Activated CD8-positive, alpha-beta memory T cell treated with anti-CD3 and anti-CD28 coated beads, Interleukin-2, amount 50 U/mL, for 4 hours (primary cell): Measurements from ENCODE around the gene CD58.

ENCODE experiments used
- DNase-seq: peaks from one replicate; pipeline ENCODE4 v3.0.0-alpha.2; 2020

The CD58 gene

DNA sequence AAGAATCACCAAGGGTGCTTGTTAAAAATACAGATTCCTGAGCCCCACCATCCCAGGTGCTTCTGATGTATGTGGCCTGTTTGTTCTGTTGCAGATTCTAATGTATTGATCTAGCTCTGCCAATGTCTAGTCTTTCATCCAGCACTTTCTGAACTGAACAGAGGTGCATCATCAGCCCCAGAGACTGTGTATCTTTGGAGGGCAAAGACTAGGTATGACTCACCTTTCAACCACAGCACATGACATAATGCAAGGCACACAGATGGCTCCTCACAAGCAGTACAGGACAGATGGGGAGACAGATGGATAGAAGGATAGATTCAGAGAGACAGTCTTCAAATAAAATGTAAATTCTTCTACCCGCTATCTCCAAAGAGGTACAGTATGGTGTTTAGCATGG, 32.3 kb downstream of the CD58 start:
- peak; percentile 30 for DNase-seq

DNA sequence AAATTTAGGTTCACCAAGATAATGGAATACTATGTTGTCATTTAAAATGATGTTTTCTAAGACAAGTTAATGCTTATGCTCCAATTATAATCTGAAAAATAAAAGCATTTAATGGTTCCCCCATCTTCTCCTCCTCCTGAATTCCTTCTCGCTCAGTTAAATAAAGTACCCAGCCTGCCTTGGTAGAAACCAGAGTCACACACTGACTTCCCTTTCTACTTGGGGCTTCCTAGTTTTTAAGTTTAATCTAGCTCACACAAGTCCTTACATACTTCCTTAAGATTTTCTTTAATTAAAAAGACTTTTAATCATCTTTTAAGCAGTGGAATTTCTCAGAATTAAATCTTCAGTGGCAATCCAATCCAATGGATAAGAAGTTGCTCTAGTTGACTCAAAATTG, 32.9 kb downstream of the CD58 start:
- DNase-seq, result no peak

DNA sequence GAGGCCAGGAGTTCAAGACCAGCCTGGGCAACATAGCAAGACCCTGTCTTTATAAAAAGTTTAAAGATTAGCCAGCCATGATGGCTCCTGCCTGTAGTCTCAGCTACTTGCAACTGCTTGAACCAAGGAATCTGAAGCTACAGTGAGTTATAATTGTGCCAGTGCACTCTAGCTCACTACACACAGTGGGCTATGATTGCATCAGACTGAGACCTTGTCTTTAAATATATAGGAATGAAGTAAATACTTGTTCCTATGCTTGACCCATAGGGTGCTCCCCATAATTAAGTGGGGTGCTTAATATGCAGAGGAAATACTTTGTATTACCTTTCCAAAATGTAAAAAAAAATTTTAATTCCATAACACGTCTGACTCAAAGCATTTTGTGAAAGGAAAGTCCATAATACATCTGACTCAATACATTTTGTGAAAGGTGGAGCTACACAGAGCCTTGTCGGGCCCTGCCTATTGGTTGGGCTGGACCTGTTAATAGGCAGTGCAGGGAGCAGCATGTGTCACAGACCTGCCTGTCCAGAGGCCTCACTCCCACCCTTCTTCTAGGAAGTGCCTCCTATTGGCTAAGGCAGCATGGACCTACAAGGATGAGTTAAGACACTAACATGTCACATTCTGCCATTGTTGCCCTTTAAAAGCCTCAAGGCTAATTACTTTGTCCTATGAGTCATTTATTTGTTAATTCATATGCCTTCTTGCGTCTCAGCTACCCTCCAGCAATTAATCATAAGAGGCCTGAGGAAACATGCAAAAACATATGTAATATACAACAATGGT, 33.6 kb downstream of the CD58 start:
- DNase-seq, result no peak

- DNase-seq, result no peak
Observed at GRCh38 chr1:116534014-116534739, 36.6 kb downstream of the CD58 start.

- no peak for DNase-seq
Observed at GRCh38 chr1:116533429-116533820, 37.4 kb downstream of the CD58 start.

DNA sequence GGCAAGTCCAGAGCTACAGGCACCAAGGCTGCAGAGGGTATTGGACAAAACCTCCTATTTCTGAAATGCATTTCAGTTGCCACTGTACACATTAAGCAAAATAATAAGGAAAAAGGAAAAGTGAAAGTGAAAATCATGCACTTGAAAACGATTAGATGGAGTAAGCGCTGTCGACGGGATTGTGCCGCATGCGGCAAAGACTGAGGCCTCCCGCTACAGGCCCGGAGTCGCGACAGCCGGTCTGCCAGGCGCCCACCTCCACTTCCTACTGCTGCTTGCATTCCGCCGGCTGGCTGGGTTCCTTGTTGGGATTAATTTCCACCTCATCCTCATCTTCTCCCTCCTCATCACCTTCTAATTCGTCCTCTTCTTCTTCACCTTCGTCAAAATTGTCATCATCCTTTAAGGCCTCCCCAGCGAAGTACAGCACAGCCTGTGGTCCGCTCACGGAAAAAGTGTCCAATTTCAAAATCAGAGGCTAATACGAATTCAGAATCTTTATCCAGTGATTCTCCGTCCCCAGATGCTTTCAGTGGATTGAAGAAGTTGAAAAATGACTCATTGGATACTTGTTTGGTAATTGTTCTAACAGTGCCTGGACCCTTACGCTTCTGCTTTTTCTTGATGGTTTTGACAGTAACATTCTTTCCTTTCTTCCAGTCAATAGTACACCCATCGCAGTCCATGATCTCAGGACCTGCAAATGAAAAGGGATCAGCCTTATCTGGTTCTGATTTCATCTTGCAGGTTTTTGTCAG, 38.0 kb downstream of the CD58 start:
- no peak for DNase-seq

DNA sequence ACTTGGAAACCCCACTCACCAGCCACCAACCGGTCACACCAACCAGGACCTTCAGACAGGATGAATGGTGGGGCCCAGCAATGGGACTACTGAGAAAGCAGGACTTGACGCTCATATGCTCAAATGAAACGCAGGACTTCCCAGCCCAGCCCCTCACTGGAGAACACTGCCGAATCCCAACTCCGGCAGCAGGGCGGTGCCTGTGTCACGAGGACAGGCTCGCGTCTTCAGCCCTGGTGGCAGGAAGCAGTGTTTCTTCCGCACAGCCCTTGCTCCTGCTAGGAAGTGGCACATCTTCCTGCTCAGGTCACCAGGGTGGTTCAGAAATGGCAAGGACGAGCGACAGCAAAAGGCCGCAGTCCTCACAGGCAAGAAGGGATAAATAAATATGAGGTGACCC, 38.9 kb downstream of the CD58 start:
- no peak for DNase-seq

DNA sequence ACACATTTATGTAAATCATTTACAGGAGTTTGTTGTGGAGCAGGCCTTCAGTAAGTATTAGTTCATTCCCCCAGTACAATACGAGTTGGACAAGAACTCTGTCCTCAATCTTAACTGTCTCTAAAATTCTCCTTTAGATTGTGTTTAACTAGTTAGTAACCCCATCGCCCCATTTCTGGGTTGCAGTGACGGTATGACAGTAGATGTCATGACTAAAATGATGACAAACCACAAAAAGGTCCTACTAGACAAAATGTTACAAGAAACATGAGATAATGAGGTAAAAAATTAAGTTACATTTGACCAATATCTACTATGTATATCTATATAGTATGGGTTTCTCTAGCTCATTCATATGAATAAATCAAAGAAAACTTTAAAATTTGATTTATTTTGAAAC, 41.1 kb downstream of the CD58 start:
- no peak for DNase-seq

DNA sequence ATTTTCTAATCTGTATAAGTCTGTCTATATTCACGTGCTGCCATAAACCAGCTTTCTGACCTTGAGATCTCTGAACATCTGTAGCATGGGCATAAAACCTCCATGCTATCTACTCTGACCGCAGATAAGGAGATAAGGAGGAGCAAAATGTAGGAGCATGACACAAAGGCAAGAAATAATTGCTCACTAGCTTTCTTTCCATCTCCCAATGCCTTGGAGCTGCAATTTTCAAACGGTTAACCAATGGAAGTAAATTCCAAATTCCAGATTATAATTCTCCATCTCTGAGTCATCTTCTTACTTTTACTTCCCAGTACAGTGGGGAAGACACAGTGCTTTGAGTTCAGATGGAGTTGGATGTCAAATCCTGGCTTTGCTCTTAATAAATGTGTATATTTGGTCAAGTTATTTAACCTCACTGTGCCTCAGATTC, 41.6 kb downstream of the CD58 start:
- no peak for DNase-seq

GRCh38 chr1:116528329-116529083, 42.3 kb downstream of the CD58 start:
- no peak for DNase-seq

GRCh38 chr1:116525440-116525839, 45.4 kb downstream of the CD58 start:
- no peak for DNase-seq

DNA sequence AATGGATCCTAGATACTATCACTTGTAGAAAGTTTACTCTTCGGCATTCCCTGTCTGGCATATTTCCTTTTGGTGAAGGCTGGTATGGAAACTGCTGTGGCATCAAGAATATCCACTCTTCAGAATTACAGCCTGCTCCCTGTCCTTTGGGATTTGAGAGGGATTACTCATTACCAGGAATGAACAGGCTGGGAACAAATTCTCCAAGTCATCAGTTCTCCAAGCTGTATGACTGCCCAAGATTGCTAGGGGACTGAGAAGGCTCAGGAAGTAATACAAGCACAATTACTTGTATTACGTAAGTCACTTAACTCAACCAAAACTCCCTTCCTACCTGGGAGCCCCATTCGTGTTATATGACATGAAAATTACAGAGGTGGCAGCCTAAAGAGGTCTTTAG, 49.6 kb downstream of the CD58 start:
- no peak for DNase-seq

- no peak for DNase-seq
Observed at GRCh38 chr1:116518400-116518799, 52.4 kb downstream of the CD58 start.

DNA sequence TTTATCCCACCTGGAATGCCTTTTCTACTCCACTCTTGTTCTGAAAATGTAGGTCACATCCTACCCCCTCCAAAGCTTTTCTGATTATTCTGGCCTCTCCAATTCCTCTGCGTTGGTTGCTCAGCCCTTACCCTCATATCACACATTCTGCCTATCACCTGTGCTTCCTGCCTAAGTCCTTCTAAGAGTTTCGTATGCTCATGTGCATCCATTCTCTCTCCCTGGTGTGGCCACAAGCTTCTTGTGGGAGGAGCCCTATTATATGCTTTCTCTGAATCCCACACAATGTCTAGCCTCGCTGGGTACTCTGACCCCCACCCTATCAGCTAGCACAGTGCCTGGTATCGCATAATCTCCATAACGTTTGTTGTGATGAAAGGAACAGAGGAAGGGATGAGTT, 54.2 kb downstream of the CD58 start:
- DNase-seq, result no peak

DNA sequence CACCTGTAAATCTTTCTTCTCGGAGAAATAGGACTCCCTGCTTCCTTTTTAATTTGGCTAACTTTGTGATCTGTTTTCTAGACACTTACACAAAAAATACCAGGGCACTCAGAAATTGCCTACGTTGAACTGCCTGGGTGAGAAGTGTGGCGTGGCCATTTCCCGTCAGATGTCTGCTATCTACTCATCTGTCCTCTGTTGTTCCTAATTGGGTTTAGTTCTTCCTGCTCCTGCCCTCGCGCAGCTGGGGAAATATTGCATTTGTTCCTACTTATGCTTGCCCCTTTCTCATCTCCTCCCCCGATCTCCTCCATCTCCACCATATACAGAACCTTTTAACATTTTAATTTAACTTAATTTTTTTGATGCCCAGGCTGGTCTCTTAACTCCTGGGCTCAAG, 55.1 kb downstream of the CD58 start:
- no peak for DNase-seq

DNA sequence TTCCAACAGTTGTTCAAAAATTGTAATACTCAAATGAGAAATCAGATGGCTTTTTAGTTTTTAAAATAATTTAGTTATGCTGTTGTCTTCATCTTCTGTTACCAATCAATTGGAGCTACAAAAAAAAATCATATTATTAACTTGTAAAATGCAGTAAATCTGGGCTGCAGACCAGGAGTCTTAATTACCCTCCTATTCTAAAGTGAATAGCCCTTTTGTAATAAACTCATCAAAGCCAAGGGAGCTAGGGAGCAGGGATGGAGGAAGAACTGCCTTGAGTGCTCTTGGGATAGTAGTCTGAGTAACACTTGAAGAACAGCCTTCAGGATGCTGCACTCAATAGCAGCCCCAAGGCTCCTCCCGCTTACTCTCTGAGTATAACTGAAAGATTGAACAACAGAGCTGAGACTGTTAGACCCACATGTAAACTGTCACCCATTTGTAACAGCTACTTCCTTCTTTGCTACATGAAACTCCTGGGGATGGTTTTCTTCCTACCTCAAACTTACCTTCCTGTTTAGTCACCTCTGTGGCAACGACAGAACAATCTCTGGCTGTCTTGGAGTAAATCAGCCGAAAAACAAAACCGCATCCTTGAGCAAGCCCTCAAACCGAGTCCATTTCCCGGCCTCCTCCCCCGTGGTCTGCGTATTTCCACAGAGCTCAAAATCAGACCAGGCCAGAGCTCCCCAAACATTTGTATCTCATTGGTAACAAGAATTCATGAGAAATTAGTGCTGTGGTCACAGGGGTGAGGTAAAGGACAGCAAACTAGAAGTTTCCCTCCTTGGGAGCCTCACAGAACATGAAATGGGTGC, 55.9 kb downstream of the CD58 start:
- peak; percentile 38 for DNase-seq

DNA sequence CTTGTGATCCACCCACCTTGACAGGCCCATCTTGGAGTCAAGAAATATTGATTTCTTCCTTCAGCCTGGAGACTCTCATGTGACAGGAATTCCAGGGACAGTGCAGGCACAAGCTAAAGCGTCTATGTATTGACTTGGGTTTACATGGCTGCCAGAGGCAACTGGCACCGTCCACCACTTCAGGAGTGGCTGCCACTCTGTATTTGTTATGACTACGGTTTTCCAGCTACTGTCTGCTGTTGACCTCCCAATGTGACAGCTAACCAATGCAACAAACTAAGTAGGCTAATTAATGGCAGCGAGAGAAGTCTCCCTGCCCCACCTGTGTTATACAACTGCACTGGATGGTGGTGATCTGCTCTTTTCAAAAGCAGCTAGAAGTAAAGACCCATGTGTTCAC, 56.9 kb downstream of the CD58 start:
- no peak for DNase-seq

DNA sequence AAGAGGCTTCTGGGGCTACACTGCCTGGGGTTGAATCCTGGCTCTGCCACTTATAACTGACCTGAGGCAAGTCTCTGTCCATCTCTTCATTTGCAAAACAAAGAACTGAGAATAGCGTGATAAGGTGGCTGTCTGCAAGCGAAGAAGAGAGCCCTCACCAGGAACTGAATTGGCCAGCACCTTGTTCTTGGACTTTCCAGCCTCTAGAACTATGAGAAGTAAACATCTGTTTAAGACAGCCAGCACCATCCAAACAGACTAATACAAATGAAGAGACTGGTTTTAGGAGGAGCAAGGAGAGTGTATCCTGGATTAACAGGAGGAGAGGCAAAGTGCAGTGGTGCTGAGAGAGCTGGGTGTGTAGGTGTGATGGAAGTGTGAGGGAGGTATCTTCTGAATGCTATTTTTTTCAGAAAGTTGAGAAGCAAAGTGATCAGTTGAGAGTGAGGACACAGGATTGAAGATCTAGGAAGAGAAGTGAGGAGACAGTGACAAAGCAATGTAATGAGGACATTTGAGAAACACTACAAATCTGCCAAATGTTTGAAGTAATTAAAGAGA, 59.3 kb downstream of the CD58 start:
- no peak for DNase-seq

- DNase-seq, result no peak
Observed at GRCh38 chr1:116510361-116510760, 60.5 kb downstream of the CD58 start.

- DNase-seq, result peak; percentile 39
Observed at GRCh38 chr1:116508984-116509980, 61.5 kb downstream of the CD58 start.
